Spleen (tissue), 11 donors: ENCODE data around the gene LUC7L. TPM values are rescaled to one million over a fixed set of nuclear protein-coding genes. Genes with fewer than 3 reads are reported as not detected.
"Not testable (repeated sequence)": the region's sequence is repeated elsewhere in the genome, so short reads cannot be mapped to it uniquely, and the experiment has no call there.

Source experiments
- DNase-seq: peaks from one replicate; pipeline ENCODE4 v3.0.0-alpha.2; 2020
- H3K27ac ChIP-seq, 8 donors: fragments of 200-600 bp; sonication (generic) in 7 of 8; 1 replicate in 4 of 8; 2 replicates in 4 of 8; pipeline versions ENCODE4 v1.5.0 to v1.8.0; 2016 to 2021; ENCODE audit warnings: inconsistent platforms in 4 of 8, mild to moderate bottlenecking in 4 of 8, moderate library complexity in 1 of 8
- H3K27me3 ChIP-seq, 7 donors: fragments of 200-600 bp; sonication (generic) in 6 of 7; replicated peaks in 1 of 7; 1 replicate in 4 of 7; 2 replicates in 3 of 7; pipeline versions ENCODE4 v1.5.0 to v1.8.0; 2016 to 2021; ENCODE audit warnings: inconsistent platforms in 3 of 7, mild to moderate bottlenecking in 1 of 7
- H3K36me3 ChIP-seq, 6 donors: fragments of 200-600 bp; sonication (generic) in 5 of 6; 1 replicate in 4 of 6; 2 replicates in 2 of 6; pipeline versions ENCODE4 v1.5.0 to v1.8.0; 2016 to 2021; ENCODE audit warnings: inconsistent platforms in 2 of 6
- H3K4me1 ChIP-seq, 6 donors: fragments of 200-600 bp; sonication (generic) in 5 of 6; 1 replicate in 3 of 6; 2 replicates in 3 of 6; pipeline versions ENCODE4 v1.5.0 to v1.8.0; 2016 to 2021; ENCODE audit warnings: inconsistent platforms in 3 of 6
- H3K4me3 ChIP-seq, 8 donors: fragments of 200-600 bp; sonication (generic) in 7 of 8; 1 replicate in 4 of 8; 2 replicates in 4 of 8; pipeline versions ENCODE4 v1.5.0 to v1.8.0; 2016 to 2021; ENCODE audit warnings: inconsistent platforms in 4 of 8, mild to moderate bottlenecking in 4 of 8, moderate library complexity in 2 of 8
- H3K9me3 ChIP-seq, 8 donors: fragments of 200-600 bp; sonication (generic) in 7 of 8; 1 replicate in 4 of 8; 2 replicates in 4 of 8; pipeline versions ENCODE4 v1.5.0 to v1.8.0; 2016 to 2021; ENCODE audit warnings: inconsistent platforms in 4 of 8
- CTCF ChIP-seq, 11 experiments: fragments of 200-600 bp in 7 of 11; fragments of 450-650 bp in 4 of 11; sonication (generic) in 4 of 11; IDR thresholded peaks in 8 of 11; conservative IDR thresholded peaks in 3 of 11; 1 replicate in 7 of 11; 2 replicates in 4 of 11; pipeline versions ENCODE4 v1.4.0 to v1.8.0; 2016 to 2021; ENCODE audit warnings: antibody characterized with exemption in 11 of 11, inconsistent platforms in 4 of 11, mild to moderate bottlenecking in 1 of 11
- POLR2A ChIP-seq, 3 donors: fragments of 450-650 bp; IDR thresholded peaks; one replicate each; pipeline ENCODE4 v1.5.1; 2017; ENCODE audit warnings: antibody characterized with exemption in 3 of 3, mild to moderate bottlenecking in 1 of 3
- POLR2AphosphoS5 ChIP-seq, 3 donors: sonication (generic); formaldehyde crosslinking; IDR thresholded peaks; one replicate each; pipeline ENCODE4 v1.5.1; 2017; ENCODE audit warnings: antibody characterized with exemption in 3 of 3
- WGBS, 5 donors: extraction: QIAGEN DNeasy Blood & Tissue Kit in 3 of 5; methylation state at CpG; one replicate each; pipeline versions ENCODE4 v1.1.5 to v1.1.7; 2013 to 2018; 5-methylcytosine and 5-hydroxymethylcytosine counted together
- intact Hi-C: fragments of 100-400 bp; cut with DNase I; formaldehyde crosslinking; loops from one replicate; pipeline ENCODE4 v1.15.0; 2023; ENCODE audit warnings: low total_unique reads
- polyA plus RNA-seq, 3 donors: library from polyadenylated mRNA; stranded (reverse); fragments of 200-250 nt; gene quantifications; one replicate each; pipeline ENCODE4 v1.2.1, GENCODE V29; 2013
- total RNA-seq, 7 donors: library from RNA; depleted of rRNA in 3 of 7; stranded (reverse); fragments of >200 nt in 3 of 7; fragmentation: NEBNext Ultra II Directional in 4 of 7; extraction: Animal tissue kit (Norgen Biotek cat#: 25700) in 4 of 7; gene quantifications; one replicate each; pipeline versions ENCODE4 v1.1.0 to v1.2.1, GENCODE V29; 2016 to 2021
- donor health status: healthy with polysubstance abuse.
- donor health status: DM: no; HTN: no; CAD: no; lungs with moderate emphysema.
- donor health status: DM: no; HTN: no; CAD: no.
- donor health status: Bipolar disorder and iron deficiency.
- donor health status: healthy.
- donor health status: DM: no; HTN: no; CAD: no.
- donor health status: DM: yes; HTN: yes; CAD: no.

Gene LUC7L
- total and polyA plus RNA-seq, 10 donors: 76.7 to 318 (median 108) TPM

DNA sequence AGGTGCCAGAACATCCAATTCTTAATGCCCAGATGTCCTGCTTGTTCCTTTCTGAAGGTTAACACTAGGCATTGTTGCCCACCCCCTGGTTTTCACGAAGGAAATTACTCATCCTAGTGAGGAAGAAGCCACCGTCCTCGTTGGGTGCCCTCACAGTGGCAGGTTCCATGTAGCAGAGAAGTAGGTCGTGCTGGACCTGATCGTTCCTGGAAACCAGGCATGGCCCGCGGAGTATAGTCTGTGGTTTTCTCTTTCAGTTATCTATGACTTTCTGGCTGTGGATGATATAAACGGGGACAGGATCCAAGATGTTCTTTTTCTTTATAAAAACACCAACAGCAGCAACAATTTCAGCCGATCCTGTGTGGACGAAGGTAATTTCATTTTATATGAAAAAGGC is 30.0 kb upstream of the LUC7L start:
- DNase-seq: no peak
- WGBS, 5 donors: 64 to 83% (median 69%) methylated on average over 10 of the region's 10 CpGs
- intact Hi-C loops: no loop called here
- peaks cover 0 to under 1% (median 0%) of the 10 kb centered on the region in 6 donors for H3K4me1 ChIP-seq
- peaks cover 0 to 96% (median 58%) of the 10 kb centered on the region in 6 donors for H3K36me3 ChIP-seq
- no peak overlapping the region for H3K4me3 ChIP-seq
- no peak for TF ChIP-seq CTCF (IDR thresholded peaks at IDR 0.05 in 8 of 11, conservative IDR thresholded peaks at IDR 0.05 in 3 of 11)
- TF ChIP-seq POLR2A (IDR thresholded peaks at IDR 0.05): no peak
- no peak for TF ChIP-seq POLR2AphosphoS5 (IDR thresholded peaks at IDR 0.05)
- H3K27ac ChIP-seq: no peak overlapping the region
- H3K27me3 ChIP-seq: no peaks in the 10 kb centered on the region
- no peaks in the 10 kb centered on the region for H3K9me3 ChIP-seq

DNA sequence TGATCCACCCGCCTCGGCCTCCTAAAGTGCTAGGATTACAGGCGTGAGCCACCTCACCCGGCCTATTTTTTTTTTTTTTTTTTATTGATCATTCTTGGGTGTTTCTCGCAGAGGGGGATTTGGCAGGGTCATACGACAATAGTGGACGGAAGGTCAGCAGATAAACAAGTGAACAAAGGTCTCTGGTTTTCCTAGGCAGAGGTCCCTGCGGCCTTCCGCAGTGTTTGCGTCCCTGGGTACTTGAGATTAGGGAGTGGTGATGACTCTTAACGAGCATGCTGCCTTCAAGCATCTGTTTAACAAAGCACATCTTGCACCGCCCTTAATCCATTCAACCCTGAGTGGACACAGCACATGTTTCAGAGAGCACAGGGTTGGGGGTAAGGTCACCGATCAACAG is 28.8 kb upstream of the LUC7L start:
- H3K27me3 ChIP-seq, DNase-seq, H3K9me3 ChIP-seq, H3K4me3 ChIP-seq, H3K27ac ChIP-seq, intact Hi-C loops: not testable (repeated sequence)
- Histone ChIP-seq H3K4me1 (peaks cover 0 to 12% (median 7%) of the 10 kb centered on the region in 6 donors), H3K36me3 (peaks cover 0 to 91% (median 49%) of the 10 kb centered on the region in 6 donors)
- WGBS, 5 donors: 92 to 97% (median 96%) methylated on average over 9 to 12 of the region's 13 CpGs

- Histone ChIP-seq H3K9me3 (no peaks in the 10 kb centered on the region), H3K27me3 (no peaks in the 10 kb centered on the region), H3K36me3 (peaks cover 0 to 74% (median 24%) of the 10 kb centered on the region in 6 donors), H3K4me1 (peaks cover 3 to 28% (median 21%) of the 10 kb centered on the region in 6 donors), H3K4me3 (no peak overlapping the region), H3K27ac (no peak overlapping the region)
- no peak for TF ChIP-seq CTCF (IDR thresholded peaks at IDR 0.05 in 8 of 11, conservative IDR thresholded peaks at IDR 0.05 in 3 of 11)
- TF ChIP-seq POLR2AphosphoS5 (IDR thresholded peaks at IDR 0.05): no peak
- TF ChIP-seq POLR2A (IDR thresholded peaks at IDR 0.05): no peak
- DNase-seq: no peak
- WGBS, 5 donors: 91 to 97% (median 94%) methylated on average over 6 of the region's 6 CpGs
- intact Hi-C loops: no loop called here
These were observed 25.9 kb upstream of the LUC7L start for GRCh38 chr16:255183-255582.

DNA sequence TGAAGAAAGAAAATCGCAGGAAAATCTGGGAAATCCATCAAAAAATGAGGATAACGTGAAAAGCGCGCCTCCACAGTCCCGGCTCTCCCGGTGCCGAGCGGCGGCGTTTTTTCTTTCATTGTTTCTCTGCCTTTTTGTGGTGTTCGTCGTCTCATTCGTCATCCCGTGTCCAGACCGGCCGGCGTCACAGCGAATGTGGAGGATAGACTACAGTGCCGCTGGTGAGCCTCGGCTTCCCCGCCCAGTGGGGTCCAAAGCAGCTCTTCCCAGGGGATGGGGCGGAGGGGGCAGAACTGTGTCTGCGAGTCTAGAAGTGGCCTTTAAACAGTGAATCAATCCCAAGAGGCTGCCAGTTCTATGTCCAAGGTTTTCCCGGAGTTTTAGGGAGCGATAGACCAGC is 25.2 kb upstream of the LUC7L start:
- WGBS, 5 donors: 95 to 97% (median 96%) methylated on average over 25 of the region's 25 CpGs
- Histone ChIP-seq H3K36me3 (peaks cover 3 to 74% (median 18%) of the 10 kb centered on the region in 6 donors), H3K4me3 (no peak overlapping the region), H3K27me3 (no peaks in the 10 kb centered on the region), H3K27ac (no peak overlapping the region), H3K4me1 (peaks cover 3 to 28% (median 21%) of the 10 kb centered on the region in 6 donors), H3K9me3 (no peaks in the 10 kb centered on the region)
- intact Hi-C loops: no loop called here
- TF ChIP-seq POLR2A (IDR thresholded peaks at IDR 0.05) (no peak), POLR2AphosphoS5 (IDR thresholded peaks at IDR 0.05) (no peak), CTCF (IDR thresholded peaks at IDR 0.05 in 8 of 11, conservative IDR thresholded peaks at IDR 0.05 in 3 of 11) (no peak)
- no peak for DNase-seq

GRCh38 chr16:253833-254232 is 24.6 kb upstream of the LUC7L start:
- no peak for TF ChIP-seq POLR2AphosphoS5 (IDR thresholded peaks at IDR 0.05)
- no peak for TF ChIP-seq CTCF (IDR thresholded peaks at IDR 0.05 in 8 of 11, conservative IDR thresholded peaks at IDR 0.05 in 3 of 11)
- no peak for TF ChIP-seq POLR2A (IDR thresholded peaks at IDR 0.05)
- DNase-seq: no peak
- no peaks in the 10 kb centered on the region for H3K27me3 ChIP-seq
- 64 to 77% (median 70%) methylated on average over 6 of the region's 6 CpGs for WGBS, 5 donors
- H3K27ac ChIP-seq: peak overlapping the region in 3 of 8 donors; percentile 82 to 85 (median 82)
- H3K4me3 ChIP-seq: no peak overlapping the region
- intact Hi-C loops: no loop called here
- peaks cover 3 to 28% (median 21%) of the 10 kb centered on the region in 6 donors for H3K4me1 ChIP-seq
- peaks cover 3 to 74% (median 17%) of the 10 kb centered on the region in 6 donors for H3K36me3 ChIP-seq
- H3K9me3 ChIP-seq: no peaks in the 10 kb centered on the region
